HUDEP-2 (cell line): Measurements from ENCODE around the gene CTNS.

ENCODE experiments used
- DNase-seq, 76 experiments: peaks; one replicate each; lab custom pipeline; 2025; ENCODE audit not compliant: unreplicated experiment in 76 of 76; lab: John Stamatoyannopoulos, UW

The CTNS gene

DNA sequence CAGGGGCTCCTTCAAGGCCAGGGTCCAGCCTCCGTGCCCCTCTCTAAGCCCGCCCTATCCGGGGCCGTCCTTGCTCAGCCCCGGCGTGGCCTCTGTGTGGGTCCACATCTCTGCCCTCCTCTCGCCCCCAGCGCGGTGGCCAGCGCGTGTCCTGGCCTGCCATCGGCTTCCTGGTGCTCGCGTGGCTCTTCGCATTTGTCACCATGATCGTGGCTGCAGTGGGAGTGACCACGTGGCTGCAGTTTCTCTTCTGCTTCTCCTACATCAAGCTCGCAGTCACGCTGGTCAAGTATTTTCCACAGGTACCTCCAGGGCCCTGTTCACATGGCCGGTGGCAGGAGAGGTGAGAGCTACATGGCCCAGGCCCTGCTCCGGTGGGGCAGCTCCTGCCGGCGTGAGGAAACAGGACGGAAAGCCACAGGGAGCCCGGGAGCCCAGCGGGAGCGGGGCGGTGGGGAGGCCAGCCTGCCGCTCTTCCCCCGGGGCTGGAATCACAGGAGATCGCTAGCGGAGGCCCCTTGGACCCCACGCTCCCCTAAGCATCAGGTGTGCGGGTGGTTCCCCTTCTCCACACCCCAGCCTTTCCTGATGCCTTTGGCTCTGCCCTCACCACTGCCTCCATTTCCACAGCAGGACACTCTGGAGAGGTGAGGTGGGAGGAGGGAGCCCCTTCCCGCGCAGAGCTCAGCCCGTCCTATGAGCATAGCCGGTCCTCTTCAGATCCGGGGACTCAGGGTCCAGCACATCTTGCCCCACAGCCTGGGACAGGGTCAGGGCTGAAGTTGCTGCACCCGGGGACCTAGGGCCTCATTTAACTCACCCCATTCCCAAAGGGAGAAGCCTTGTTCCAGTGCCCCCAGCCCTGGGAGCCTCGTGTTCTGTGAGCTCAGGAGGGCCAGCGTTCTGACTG lies 21.6 kb downstream of the CTNS start:
- DNase-seq, result no peak

DNA sequence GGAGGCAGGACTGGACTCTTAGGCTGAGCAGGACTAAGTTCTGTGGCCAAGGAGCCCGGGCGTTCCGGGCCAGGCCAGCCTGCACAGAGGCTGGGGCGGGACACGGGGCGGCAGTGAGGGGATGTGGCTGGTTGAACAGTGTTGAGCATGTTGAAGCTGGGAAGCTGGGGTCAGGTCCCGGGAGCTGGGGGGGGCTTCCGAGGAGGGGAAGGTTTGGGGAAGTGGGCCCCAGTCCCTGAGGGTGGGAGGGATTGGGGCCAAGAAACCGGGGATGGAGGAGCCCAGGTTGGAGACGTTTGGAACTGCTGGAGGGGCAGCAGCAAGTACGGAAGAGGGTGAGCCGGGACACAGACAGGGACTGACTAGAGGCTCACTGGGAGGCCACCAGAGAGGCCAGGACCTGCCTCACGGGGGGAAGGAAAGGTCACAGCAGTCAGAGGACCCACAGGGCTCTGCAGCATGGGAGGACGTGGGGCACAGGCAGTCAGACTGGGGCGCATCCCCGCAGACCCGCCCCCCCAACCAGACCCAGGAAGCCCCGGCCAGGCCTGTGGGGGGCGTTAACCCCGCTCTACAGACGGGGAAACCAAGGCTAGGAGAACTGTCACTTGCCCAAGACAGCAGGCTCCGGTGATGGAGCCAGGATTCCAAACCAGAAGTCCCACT lies 22.4 kb downstream of the CTNS start:
- no peak for DNase-seq

- peak in 19 of 76 experiments; percentile 7 to 48 (median 14) for DNase-seq
These were observed 23.1 kb downstream of the CTNS start for GRCh38 chr17:3659541-3660111.

DNA sequence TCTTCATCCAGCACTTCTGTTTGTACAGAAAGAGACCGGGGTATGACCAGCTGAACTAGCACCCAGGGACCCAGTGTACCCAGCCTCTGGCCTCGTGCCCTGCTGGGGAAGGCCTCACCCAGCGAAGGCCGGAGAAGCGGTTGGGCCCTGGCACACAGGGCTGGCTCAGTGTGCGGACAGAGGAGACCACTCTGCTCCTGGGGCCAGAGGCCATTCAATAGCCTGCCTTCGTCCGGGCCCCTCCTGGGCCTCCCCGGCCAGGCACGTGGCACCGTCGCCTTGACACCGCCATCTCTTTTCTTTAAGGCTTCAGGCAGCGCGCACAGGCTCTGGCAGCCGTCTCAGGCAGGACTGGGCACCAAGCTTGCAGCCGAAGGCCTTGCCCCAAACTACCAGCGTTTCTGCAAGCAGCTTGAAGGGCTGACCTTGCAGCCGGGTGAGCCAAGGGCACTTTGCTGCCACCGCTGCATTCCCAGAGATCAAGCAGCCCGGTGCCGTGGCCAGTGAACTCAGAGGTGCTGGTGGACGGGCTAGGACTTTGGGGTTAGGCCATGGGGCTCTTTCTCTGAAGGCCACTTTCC lies 23.8 kb downstream of the CTNS start:
- DNase-seq, result no peak

GRCh38 chr17:3663102-3664011 lies 26.8 kb downstream of the CTNS start:
- no peak for DNase-seq

DNA sequence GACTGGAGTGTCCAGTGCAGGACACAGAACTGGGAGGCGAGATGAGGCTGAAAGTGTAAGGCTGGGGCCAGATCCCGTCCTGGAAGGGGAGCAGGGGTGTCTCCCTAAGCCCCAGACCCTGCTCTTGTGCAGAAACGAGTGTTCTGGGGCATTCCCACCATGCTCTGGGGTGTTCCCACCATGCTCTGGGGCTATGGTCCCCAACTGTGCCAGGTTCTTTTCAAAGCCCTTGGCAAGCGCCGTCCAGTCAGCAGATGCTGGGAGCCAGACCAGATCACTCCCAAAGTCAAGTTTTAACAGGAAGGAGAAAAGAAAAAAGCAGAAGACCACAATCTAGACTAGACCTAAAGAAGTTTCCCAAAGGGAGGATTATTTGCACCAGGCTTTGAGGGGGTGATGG lies 29.3 kb downstream of the CTNS start:
- DNase-seq, result no peak

DNA sequence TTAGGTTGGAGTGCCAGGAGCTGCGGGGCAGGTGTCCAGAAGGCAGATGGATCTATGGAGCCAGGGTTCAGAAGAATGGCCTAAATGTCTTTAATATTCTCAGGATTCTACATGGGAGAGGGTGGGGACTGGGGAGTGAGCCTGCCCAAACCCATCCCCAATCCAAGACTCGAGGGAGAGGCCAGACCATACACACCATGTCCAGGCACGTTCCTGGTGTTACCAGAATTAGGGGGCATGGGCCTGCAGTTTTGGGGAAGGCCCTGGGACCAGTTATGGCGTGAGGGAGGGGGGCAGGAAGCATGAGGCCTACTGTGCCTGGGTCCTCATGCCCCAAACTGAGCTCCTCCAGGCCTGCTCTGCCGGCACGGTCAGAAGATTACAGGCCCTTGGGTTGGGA lies 30.0 kb downstream of the CTNS start:
- no peak for DNase-seq

DNA sequence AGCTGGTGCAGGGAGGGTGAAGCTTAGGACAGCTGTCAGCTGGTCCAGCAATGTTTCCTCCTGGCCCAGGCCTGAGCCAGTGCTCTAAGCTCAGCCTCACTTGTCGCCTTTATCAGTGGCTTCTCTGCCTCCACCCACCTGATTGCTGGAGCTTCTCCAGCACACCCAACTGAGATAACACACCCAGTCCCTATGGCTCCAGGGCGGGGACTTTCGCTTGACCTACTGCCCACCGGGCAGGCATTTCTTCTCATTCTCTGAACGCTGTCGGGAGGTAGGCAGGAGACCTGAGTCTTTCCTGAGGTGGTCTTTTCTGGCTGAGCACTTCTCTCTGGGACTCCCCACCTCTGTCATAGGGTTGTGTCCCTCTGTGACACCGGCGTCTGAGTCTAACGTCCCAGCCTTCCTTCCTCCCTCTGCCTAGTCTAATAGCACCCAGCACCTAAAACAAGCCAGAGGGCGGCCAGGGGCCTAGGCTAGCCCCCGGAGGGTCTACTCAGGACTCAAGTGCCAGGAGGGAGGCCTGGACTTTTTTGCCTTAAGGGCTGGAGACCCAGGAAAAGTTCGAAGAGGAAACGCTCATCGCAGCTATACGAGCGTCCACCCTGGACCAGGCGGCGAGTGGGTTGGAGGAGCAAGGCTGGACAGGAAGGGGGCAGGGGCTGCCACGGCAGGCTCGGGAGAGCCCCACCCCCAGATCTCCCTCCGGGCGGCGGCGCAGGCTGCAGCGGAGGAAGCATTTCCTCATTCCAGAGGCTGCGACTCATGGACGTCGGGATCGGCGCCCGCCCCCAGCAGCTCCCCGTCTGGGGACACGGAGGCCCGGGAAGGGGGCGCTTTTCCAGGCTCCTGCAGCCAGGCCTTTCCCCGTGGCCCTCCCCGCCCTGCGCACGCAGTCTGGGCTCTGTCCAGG lies 31.1 kb downstream of the CTNS start:
- peak in 74 of 76 experiments; percentile 42 to 90 (median 74) for DNase-seq

DNA sequence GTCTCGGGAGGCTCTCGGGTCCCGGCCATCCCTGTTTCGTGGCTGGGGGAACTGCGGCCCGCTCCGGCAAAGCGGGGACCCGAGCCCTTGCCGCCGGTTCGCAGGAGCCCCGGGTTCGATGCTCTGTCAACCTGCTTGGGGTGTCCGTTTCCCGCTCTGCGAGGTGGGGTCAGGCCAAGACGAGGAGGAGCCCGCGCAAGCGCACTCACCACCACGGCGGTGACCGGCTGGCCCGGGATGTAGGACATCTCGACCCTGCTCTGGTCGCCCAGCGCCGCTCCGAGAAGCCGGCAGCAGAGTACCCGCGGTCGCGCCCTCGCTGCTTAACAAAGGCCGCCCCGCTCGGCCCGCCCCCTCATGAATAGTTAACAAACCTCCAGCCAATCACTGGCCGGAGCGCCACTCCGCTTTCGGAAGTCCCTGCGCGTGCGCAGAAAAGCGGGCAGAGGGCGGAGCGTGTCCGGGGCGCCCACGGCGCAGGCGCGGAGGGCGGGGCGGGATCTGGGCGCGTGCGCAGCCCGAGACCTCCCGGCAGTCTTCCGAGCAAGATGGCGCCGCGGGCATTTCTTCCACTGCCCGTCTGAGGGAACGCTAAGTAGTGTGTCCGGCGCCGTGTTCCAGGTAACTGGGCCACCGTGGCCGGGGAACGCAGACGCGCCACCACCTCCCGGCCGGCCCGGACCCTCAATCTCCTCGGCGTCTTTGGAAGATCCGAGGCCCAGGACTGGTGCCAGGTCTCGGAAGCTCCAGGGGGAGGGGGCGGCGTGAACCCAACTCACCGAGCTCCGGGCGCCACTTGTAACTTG lies 31.9 kb downstream of the CTNS start, which contains the start of the genes EMC6 and TAX1BP3:
TSS of gene EMC6 (plus strand) at position 534 of the 806 bp plus-strand sequence. CDS start 335 bp downstream, outside the sequence.
TSS of gene TAX1BP3 (minus strand) at position 300 of the 806 bp plus-strand sequence. CDS start at position 248, 52 bp downstream.
- peak in 75 of 76 experiments; percentile 54 to 99 (median 96) for DNase-seq

- DNase-seq, result no peak
These were observed 32.5 kb downstream of the CTNS start for GRCh38 chr17:3669085-3669347.

DNA sequence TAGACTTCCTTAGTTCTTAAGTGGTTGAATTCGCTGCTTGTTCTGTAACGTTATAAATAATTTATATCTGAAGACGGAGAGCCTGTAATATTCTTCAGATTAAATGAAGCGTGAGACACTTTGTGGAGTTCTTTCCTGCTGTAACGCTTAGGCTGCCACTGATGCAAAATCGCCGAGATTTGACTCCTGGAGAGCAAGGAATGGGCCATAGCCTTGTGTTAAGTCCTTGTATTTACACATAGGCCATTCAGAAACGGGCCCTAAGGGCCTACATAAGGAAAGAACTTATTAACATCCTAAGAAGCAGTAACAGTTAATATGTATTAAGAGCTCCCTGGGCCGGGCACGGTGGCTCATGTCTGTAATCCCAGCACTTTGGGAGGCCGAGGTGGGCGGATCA lies 33.0 kb downstream of the CTNS start:
- DNase-seq, result no peak

DNA sequence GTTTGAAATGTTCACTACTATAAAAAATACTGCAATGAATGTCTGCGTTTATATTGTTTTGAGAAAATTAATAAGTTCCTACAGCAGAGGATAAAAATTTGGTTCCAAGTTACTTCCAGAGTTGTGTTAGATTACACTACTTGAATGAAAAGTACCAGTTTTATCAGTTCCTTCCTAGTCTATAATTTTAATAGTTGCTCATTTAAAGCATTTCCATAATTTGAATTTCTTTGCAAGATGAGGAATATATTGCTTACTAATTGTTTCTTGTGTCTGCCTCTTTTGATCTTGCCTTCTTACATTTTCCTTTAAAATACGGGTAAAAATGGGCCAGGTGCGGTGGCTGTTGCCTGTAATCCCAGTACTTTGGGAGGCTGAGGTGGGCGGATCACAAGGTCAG lies 36.0 kb downstream of the CTNS start:
- DNase-seq, result no peak

GRCh38 chr17:3675886-3676285 lies 39.3 kb downstream of the CTNS start:
- DNase-seq, result no peak

DNA sequence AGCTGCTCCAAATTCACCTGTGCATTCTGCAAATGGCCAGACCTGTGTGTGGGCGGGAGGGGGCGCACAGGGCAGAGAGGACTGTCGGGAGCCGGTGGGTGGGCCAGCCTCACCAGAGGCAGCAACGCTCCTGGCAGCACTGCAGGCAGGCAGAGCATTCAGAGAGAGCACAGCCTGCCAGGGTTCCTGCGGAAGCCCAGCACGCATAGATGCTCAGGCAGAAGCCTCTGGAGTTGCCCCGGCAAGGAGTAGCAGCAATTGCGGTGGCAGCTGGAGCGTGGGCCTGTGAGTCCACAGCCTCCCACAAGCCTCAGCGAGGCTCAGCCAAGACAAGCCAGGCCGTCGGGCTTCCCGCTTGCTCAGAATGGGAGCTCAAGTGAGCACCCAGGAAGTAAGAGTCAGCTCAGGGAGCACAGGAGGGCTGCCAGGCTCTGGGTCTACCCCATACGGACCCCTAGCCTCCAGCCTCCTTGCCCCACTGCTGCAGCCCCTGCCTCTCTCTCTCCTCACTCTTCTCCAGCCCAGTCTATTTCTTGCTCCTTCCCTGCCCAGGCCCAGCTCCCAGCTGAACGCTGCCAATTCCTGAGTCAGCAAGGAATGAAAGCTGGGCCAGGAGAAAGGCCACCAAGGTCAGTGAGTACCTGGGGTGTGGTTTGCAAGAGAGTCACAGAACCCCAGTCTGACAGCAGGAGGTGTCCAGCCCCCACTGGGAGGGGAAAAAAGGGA lies 41.7 kb downstream of the CTNS start:
- DNase-seq, result no peak

GRCh38 chr17:3678821-3679530 lies 42.4 kb downstream of the CTNS start:
- DNase-seq, result no peak

DNA sequence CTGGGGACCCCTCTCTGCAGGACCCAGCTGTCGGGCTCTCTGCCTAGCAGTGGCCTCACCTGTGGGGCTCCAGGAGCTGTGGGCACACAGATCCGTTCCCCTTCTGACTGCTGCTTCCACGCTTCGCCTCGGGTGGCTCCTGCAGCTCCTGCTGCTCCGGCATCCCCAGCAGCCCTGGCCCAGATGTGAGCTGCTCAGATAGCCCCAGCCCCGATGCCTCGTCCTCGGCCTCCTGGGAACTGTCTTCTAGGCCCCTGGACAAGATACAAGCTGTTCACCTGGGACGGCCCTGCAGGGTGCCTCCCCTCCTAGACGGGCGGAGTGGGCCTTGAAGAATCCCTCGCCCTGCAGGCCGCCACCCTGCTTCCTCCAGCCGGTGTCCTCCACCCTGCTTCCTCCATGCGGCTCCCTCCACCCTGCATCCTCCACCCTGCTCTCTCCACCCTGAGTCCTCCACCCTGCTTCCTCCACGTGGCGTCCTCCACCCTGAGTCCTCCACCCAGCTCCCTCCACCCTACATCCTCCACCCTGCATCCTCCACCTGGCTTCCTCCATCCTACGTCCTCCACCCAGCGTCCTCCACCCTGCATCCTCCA lies 43.1 kb downstream of the CTNS start:
- DNase-seq, result peak in 1 of 76 experiments; percentile 3

DNA sequence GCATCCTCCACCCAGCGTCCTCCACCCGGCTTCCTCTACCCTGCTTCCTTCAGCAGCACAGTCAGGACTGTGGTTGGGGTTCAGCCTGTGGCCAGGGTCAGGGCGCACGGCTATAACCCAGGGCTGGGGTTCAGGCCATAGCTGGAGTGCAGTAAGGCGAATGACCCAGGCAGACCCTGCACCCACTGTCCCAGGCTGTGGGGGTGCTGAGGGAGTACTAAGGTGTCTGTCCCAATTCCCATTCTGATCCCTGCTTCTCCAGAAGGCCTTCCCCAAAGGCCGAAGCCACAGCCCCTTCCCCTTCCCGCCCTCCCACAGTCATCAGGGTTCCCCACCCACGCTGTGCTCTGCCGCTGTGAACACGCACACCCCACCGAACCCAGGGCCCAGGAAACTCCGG lies 44.5 kb downstream of the CTNS start:
- no peak for DNase-seq
